Lower lobe of right lung (tissue), 2 donors: ENCODE measurements around the gene SLC18A3. TPM values are rescaled to one million over a fixed set of nuclear protein-coding genes. Genes with fewer than 3 reads are reported as not detected.
A peak's percentile ranks its signal among the peaks of the same experiment; 100 is the strongest.

Experiments
- ATAC-seq, 2 donors: fragments of 200-7000 bp; cut with Tn5 transposase; one replicate each; pipeline ENCODE4 v1.9.1; 2020 to 2022; ENCODE audit warnings: mild to moderate bottlenecking in 2 of 2, moderate library complexity in 2 of 2
- DNase-seq: peaks from one replicate; pipeline ENCODE4 v3.0.0-alpha.2; 2020
- H3K27ac ChIP-seq: fragments of 200-600 bp; one replicate; pipeline ENCODE4 v1.8.0; 2022
- H3K27me3 ChIP-seq: fragments of 200-600 bp; one replicate; pipeline ENCODE4 v1.8.0; 2022; ENCODE audit warnings: low read depth
- H3K36me3 ChIP-seq: fragments of 200-600 bp; one replicate; pipeline ENCODE4 v1.8.0; 2022; ENCODE audit warnings: mild to moderate bottlenecking
- H3K4me1 ChIP-seq: fragments of 200-600 bp; one replicate; pipeline ENCODE4 v1.8.0; 2022
- H3K4me3 ChIP-seq: fragments of 200-600 bp; one replicate; pipeline ENCODE4 v1.8.0; 2022; ENCODE audit warnings: mild to moderate bottlenecking
- H3K9me3 ChIP-seq: fragments of 200-600 bp; one replicate; pipeline ENCODE4 v1.8.0; 2022
- CTCF ChIP-seq: fragments of 200-600 bp; IDR thresholded peaks from one replicate; pipeline ENCODE4 v1.8.0; 2022; ENCODE audit warnings: antibody characterized with exemption, mild to moderate bottlenecking
- intact Hi-C: fragments of 100-400 bp; cut with DNase I; formaldehyde crosslinking; loops from one replicate; pipeline ENCODE4 v1.11.0; 2022
- long read RNA-seq: library from polyadenylated mRNA; unstranded; transcript quantifications from one replicate; pipeline ENCODE4 v2.0.0, GENCODE V29; 2021
- total RNA-seq: library from RNA; stranded (reverse); fragmentation: NEBNext Ultra II Directional; extraction: Animal tissue kit (Norgen Biotek cat#: 25700); gene quantifications from one replicate; pipeline ENCODE4 v1.2.1, GENCODE V29; 2021
- donor health status: DM: no; HTN: yes; CAD: no; lungs with severe emphysema.

SLC18A3 gene
- not detected for total RNA-seq
- long read RNA-seq: 0 reads

- Histone ChIP-seq H3K36me3 (no peaks in the 10 kb centered on the region), H3K4me1 (peaks cover 9% of the 10 kb centered on the region), H3K9me3 (no peaks in the 10 kb centered on the region), H3K4me3 (no peak within 1 kb of the TSS), H3K27me3 (peaks cover 92% of the 10 kb centered on the region), H3K27ac (no peak within 1 kb of the TSS)
- intact Hi-C loops: no loop called here
- TF ChIP-seq CTCF: no peak
- ATAC-seq (no peak), DNase-seq (no peak)
Observed at GRCh38 chr10:49610114-49610457, at the start of gene SLC18A3. TSS of gene SLC18A3 (plus strand) at chr10:49610310. CDS start at chr10:49610741, 431 bp downstream.

- intact Hi-C loops: no loop called here
Observed at GRCh38 chr10:49560526-49560925, 49.6 kb upstream of the SLC18A3 start.

GRCh38 chr10:49562893-49563292 is 47.2 kb upstream of the SLC18A3 start:
- H3K9me3 ChIP-seq: no peaks in the 10 kb centered on the region
- H3K36me3 ChIP-seq: no peaks in the 10 kb centered on the region
- intact Hi-C loops: no loop called here
- no peak for TF ChIP-seq CTCF
- no peak overlapping the region for H3K4me3 ChIP-seq
- no peaks in the 10 kb centered on the region for H3K4me1 ChIP-seq
- no peak overlapping the region for H3K27ac ChIP-seq
- peaks cover 14% of the 10 kb centered on the region for H3K27me3 ChIP-seq
- DNase-seq (no peak), ATAC-seq (no peak)

More at GRCh38 chr10:49560526-49560925, 49.6 kb upstream of the SLC18A3 start:
- TF ChIP-seq CTCF: no peak
- H3K4me3 ChIP-seq: no peak overlapping the region
- H3K9me3 ChIP-seq: no peaks in the 10 kb centered on the region
- DNase-seq (no peak), ATAC-seq (no peak)
- no peaks in the 10 kb centered on the region for H3K4me1 ChIP-seq
- H3K36me3 ChIP-seq: no peaks in the 10 kb centered on the region
- peaks cover 14% of the 10 kb centered on the region for H3K27me3 ChIP-seq
- H3K27ac ChIP-seq: no peak overlapping the region

GRCh38 chr10:49564461-49565009 is 45.6 kb upstream of the SLC18A3 start:
- peak in 1 of 2 donors; percentile 35 for ATAC-seq
- H3K4me1 ChIP-seq: no peaks in the 10 kb centered on the region
- H3K27ac ChIP-seq: no peak overlapping the region
- no peaks in the 10 kb centered on the region for H3K36me3 ChIP-seq
- DNase-seq: no peak
- H3K9me3 ChIP-seq: no peaks in the 10 kb centered on the region
- peaks cover 14% of the 10 kb centered on the region for H3K27me3 ChIP-seq
- TF ChIP-seq CTCF: no peak
- intact Hi-C loops: no loop called here
- no peak overlapping the region for H3K4me3 ChIP-seq

GRCh38 chr10:49567810-49568209 is 42.3 kb upstream of the SLC18A3 start:
- no peaks in the 10 kb centered on the region for H3K9me3 ChIP-seq
- no peak for DNase-seq
- peaks cover 3% of the 10 kb centered on the region for H3K27me3 ChIP-seq
- H3K27ac ChIP-seq: no peak overlapping the region
- no peak for TF ChIP-seq CTCF
- intact Hi-C loops: no loop called here
- H3K4me3 ChIP-seq: no peak overlapping the region
- no peaks in the 10 kb centered on the region for H3K36me3 ChIP-seq
- no peaks in the 10 kb centered on the region for H3K4me1 ChIP-seq
- ATAC-seq: no peak
